ENCODE data around the gene PLXNA4.

DNA sequence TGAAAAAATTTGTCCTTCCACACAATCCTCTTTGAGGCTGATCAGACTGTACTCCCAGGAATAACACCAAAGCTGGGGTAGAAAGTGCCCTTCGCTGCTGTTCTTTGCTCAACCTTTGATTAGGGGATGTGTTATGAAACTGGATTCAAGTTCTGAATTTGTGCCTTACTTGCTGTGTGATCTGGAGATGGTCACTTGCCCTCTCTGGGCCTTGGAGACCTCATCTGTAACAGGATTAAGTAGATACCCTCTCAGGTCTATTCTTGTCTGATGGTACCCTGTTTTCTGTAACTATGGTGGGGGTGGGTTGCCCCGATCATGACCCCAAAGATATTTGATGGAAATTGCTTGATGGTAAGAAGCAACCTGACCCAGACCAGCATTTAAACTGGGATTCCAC is 368.5 kb downstream of the PLXNA4 start:
- TF ChIP-seq, protein P1, sequence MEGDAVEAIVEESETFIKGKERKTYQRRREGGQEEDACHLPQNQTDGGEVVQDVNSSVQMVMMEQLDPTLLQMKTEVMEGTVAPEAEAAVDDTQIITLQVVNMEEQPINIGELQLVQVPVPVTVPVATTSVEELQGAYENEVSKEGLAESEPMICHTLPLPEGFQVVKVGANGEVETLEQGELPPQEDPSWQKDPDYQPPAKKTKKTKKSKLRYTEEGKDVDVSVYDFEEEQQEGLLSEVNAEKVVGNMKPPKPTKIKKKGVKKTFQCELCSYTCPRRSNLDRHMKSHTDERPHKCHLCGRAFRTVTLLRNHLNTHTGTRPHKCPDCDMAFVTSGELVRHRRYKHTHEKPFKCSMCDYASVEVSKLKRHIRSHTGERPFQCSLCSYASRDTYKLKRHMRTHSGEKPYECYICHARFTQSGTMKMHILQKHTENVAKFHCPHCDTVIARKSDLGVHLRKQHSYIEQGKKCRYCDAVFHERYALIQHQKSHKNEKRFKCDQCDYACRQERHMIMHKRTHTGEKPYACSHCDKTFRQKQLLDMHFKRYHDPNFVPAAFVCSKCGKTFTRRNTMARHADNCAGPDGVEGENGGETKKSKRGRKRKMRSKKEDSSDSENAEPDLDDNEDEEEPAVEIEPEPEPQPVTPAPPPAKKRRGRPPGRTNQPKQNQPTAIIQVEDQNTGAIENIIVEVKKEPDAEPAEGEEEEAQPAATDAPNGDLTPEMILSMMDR (IDR thresholded peaks at IDR 0.05) = no peak
- TF ChIP-seq POLR2A (IDR thresholded peaks at IDR 0.05) = no peak

Measured in lower leg skin (tissue), 3 donors.